HCT116 (cell line): ENCODE results near the gene GDE1. TPM values are rescaled to one million over a fixed set of nuclear protein-coding genes. Genes with fewer than 3 reads are reported as not detected.

Experiments
- ATAC-seq: fragments of 200-7000 bp; cut with Tn5 transposase; 2 replicates; pipeline ENCODE4 v1.9.1; 2020; ENCODE audit warnings: mild to moderate bottlenecking, moderate library complexity
- BruUV-seq: library from RNA; stranded (reverse); fragments of 400-500 nt; replicated peaks from 2 replicates; lab custom pipeline; 2021; lab: Mats Ljungman, UMichigan
- CTCF ChIA-PET: fragments of 300-600 bp; sonication (Branson Sonifier 250); formaldehyde crosslinking; loops from one replicate; lab custom pipeline; 2021; ENCODE audit warnings: antibody characterized with exemption; lab: Charles Lee
- POLR2A ChIA-PET: fragments of 300-600, 350-600 bp; sonication (Branson Sonifier 250); formaldehyde crosslinking; loops from one replicate; lab custom pipeline; 2021; ENCODE audit warnings: antibody characterized with exemption; lab: Charles Lee
- RAD21 ChIA-PET, 2 experiments: fragments of 300-600 bp; sonication (Branson Sonifier 250); formaldehyde crosslinking; loops; one replicate each; lab custom pipeline; 2023; ENCODE audit warnings: low total read pairs in 2 of 2; ENCODE audit not compliant: uncharacterized antibody in 2 of 2, unreplicated experiment in 2 of 2, low non-redundant PET in 1 of 2; lab: Charles Lee
- DNase-seq: peaks from one replicate; pipeline ENCODE4 v3.0.0-alpha.2; 2010; ENCODE audit warnings: low read depth, low spot score
- H2AFZ ChIP-seq: fragments of 200-600 bp; shearing (Covaris generic), sonication (generic); 2 replicates; pipeline ENCODE4 v1.6.1; 2017; ENCODE audit warnings: low read depth, mixed run types, mixed read lengths, antibody characterized with exemption, low read length; ENCODE audit not compliant: poor library complexity, severe bottlenecking
- H3K27ac ChIP-seq: 2 replicates; pipeline ENCODE4 v1.5.1; 2012; ENCODE audit warnings: low read depth, low read length
- H3K27me3 ChIP-seq: fragments of 200-600 bp; sonication (generic); 2 replicates; pipeline ENCODE4 v1.6.1; 2016; ENCODE audit warnings: mixed run types, low read length, mixed read lengths; ENCODE audit not compliant: insufficient read depth
- H3K36me3 ChIP-seq, 2 experiments: fragments of 200-500 bp in 1 of 2; fragments of 200-600 bp in 1 of 2; sonication (Bioruptor generic) in 1 of 2; sonication (generic) in 1 of 2; 2 replicates each; pipeline versions ENCODE4 v1.5.1 to v1.6.1; 2014 to 2016; ENCODE audit warnings: low read length in 2 of 2, inconsistent platforms in 1 of 2, mixed read lengths in 1 of 2, mixed run types in 1 of 2; ENCODE audit not compliant: insufficient read depth in 2 of 2, control insufficient read depth in 1 of 2
- H3K4me1 ChIP-seq, 2 experiments: fragments of 200-600 bp in 1 of 2; sonication (generic) in 1 of 2; 2 replicates each; pipeline versions ENCODE4 v1.5.1 to v1.6.1; 2012 to 2017; ENCODE audit warnings: low read length in 2 of 2, inconsistent platforms in 1 of 2, mild to moderate bottlenecking in 1 of 2, mixed read lengths in 1 of 2, mixed run types in 1 of 2, moderate library complexity in 1 of 2; ENCODE audit not compliant: insufficient read depth in 2 of 2, control insufficient read depth in 1 of 2
- H3K4me2 ChIP-seq: fragments of 200-600 bp; sonication (generic); 2 replicates; pipeline ENCODE4 v1.6.1; 2017; ENCODE audit warnings: mixed run types, low read length, mixed read lengths
- H3K4me3 ChIP-seq, 2 experiments: fragments of 200-600 bp in 1 of 2; sonication (generic) in 1 of 2; replicated peaks in 1 of 2; 2 replicates each; pipeline ENCODE4 v1.5.1; 2011 to 2016; ENCODE audit warnings: low read length in 2 of 2, control low read depth in 1 of 2, low read depth in 1 of 2, mild to moderate bottlenecking in 1 of 2, mixed read lengths in 1 of 2, mixed run types in 1 of 2
- H3K79me2 ChIP-seq: fragments of 200-600 bp; sonication (generic); 2 replicates; pipeline ENCODE4 v1.6.1; 2017; ENCODE audit warnings: mild to moderate bottlenecking, mixed run types, low read length, moderate library complexity, mixed read lengths; ENCODE audit not compliant: insufficient read depth
- H3K9ac ChIP-seq: fragments of 200-600 bp; sonication (generic); 2 replicates; pipeline ENCODE4 v1.6.1; 2016; ENCODE audit warnings: low read length, mixed read lengths
- H3K9me2 ChIP-seq: fragments of 200-600 bp; sonication (generic), shearing (Covaris generic); 2 replicates; pipeline ENCODE4 v1.6.1; 2017; ENCODE audit warnings: mixed run types, mild to moderate bottlenecking, moderate library complexity; ENCODE audit not compliant: insufficient read depth
- H3K9me3 ChIP-seq, 2 experiments: fragments of 200-500 bp in 1 of 2; fragments of 200-600 bp in 1 of 2; sonication (Bioruptor generic) in 1 of 2; sonication (generic) in 1 of 2; 2 replicates each; pipeline ENCODE4 v1.6.1; 2014 to 2017; ENCODE audit warnings: low read length in 2 of 2, mixed read lengths in 2 of 2, inconsistent platforms in 1 of 2, low read depth in 1 of 2, mild to moderate bottlenecking in 1 of 2, mixed run types in 1 of 2, moderate library complexity in 1 of 2; ENCODE audit not compliant: control insufficient read depth in 1 of 2, insufficient read depth in 1 of 2
- H4K20me1 ChIP-seq: fragments of 200-600 bp; sonication (generic), shearing (Covaris generic); 2 replicates; pipeline ENCODE4 v1.6.1; 2017; ENCODE audit warnings: mixed run types, mild to moderate bottlenecking, moderate library complexity; ENCODE audit not compliant: insufficient read depth
- ATF3 ChIP-seq: IDR thresholded peaks from 2 replicates; pipeline ENCODE4 v1.6.1; 2012
- EGR1 ChIP-seq: IDR thresholded peaks from 2 replicates; pipeline ENCODE4 v1.6.1; 2012; ENCODE audit warnings: low read depth
- EZH2 ChIP-seq: fragments of 200-600 bp; sonication (generic); IDR thresholded peaks from 2 replicates; pipeline ENCODE4 v1.6.1; 2017; ENCODE audit warnings: antibody characterized with exemption, mixed run types
- JUND ChIP-seq: IDR thresholded peaks from 2 replicates; pipeline ENCODE4 v1.6.1; 2012
- MAX ChIP-seq: IDR thresholded peaks from 2 replicates; pipeline ENCODE4 v1.6.1; 2012
- POLR2A ChIP-seq: IDR thresholded peaks from 2 replicates; pipeline ENCODE4 v1.7.0; 2011; ENCODE audit warnings: borderline replicate concordance; ENCODE audit not compliant: insufficient read depth, insufficient read length; ENCODE audit errors: extremely low read depth
- POLR2AphosphoS5 ChIP-seq: IDR thresholded peaks from 2 replicates; pipeline ENCODE4 v1.6.1; 2011; ENCODE audit warnings: mild to moderate bottlenecking, low read depth, low read length, moderate library complexity
- REST ChIP-seq: IDR thresholded peaks from 2 replicates; pipeline ENCODE4 v1.6.1; 2012; ENCODE audit warnings: low read depth
- SP1 ChIP-seq: IDR thresholded peaks from 2 replicates; pipeline ENCODE4 v1.6.1; 2012; ENCODE audit warnings: low read depth
- SRF ChIP-seq: IDR thresholded peaks from 2 replicates; pipeline ENCODE4 v1.6.1; 2012; ENCODE audit warnings: low read depth
- YY1 ChIP-seq: IDR thresholded peaks from 2 replicates; pipeline ENCODE4 v1.6.1; 2011; ENCODE audit warnings: low read length, low read depth, moderate library complexity, mild to moderate bottlenecking; ENCODE audit not compliant: insufficient replicate concordance; ENCODE audit errors: extremely low read depth
- ZFX ChIP-seq: fragments of 450-650 bp; IDR thresholded peaks from 2 replicates; pipeline ENCODE4 v1.6.1; 2017
- ZNF274 ChIP-seq: fragments of 200-500 bp; sonication (Bioruptor generic); IDR thresholded peaks from 2 replicates; pipeline ENCODE4 v1.6.1; 2014; ENCODE audit warnings: mild to moderate bottlenecking, low read depth, low read length, inconsistent platforms
- intact Hi-C: fragments of 100-400 bp; cut with micrococcal nuclease; formaldehyde crosslinking; loops from 2 replicates; pipeline ENCODE4 v1.10.0; 2022
- total RNA-seq: library from RNA; stranded (reverse); gene quantifications from one replicate; pipeline ENCODE4 v1.2.1, GENCODE V29; 2021; ENCODE audit not compliant: unreplicated experiment

GDE1 gene
- total RNA-seq, 1 experiment from 2014 or later, result 47.1 TPM

GRCh38 chr16:19499006-19499405 lies 22.9 kb downstream of the GDE1 start (continued):
- TF ChIP-seq ATF3 (no peak), EGR1 (no peak)

GRCh38 chr16:19497176-19497575 lies 24.7 kb downstream of the GDE1 start:
- intact Hi-C loops, result no loop called here
- TF ChIP-seq REST (no peak), POLR2A (no peak), ZNF274 (no peak), POLR2AphosphoS5 (no peak), EGR1 (no peak), YY1 (no peak), JUND (no peak), ZFX (no peak), SRF (no peak), SP1 (no peak), MAX (no peak), EZH2 (no peak)
- ATAC-seq (no peak), DNase-seq (no peak)
- Histone ChIP-seq H3K4me1 (no peaks in the 10 kb centered on the region), H3K36me3 (peaks cover 0 to 11% of the 10 kb centered on the region in 2 experiments; a peak in 2 of 4 replicates), H3K9ac (no peak overlapping the region), H3K9me2 (no peaks in the 10 kb centered on the region), H4K20me1 (no peaks in the 10 kb centered on the region), H3K9me3 (no peaks in the 10 kb centered on the region), H3K79me2 (no peaks in the 10 kb centered on the region), H3K4me3 (no peak overlapping the region), H3K27ac (no peak overlapping the region), H3K4me2 (no peak overlapping the region), H3K27me3 (no peaks in the 10 kb centered on the region), H2AFZ (no peak overlapping the region)
- RAD21 ChIA-PET, result no interaction called here
- POLR2A ChIA-PET, result no interaction called here
- CTCF ChIA-PET, result no interaction called here
- BruUV-seq, result no TSS peak
